H1 (cell line): ENCODE data around the gene FOSL1.

Experiments
- ATF2 ChIP-seq: IDR thresholded peaks from 2 replicates; pipeline ENCODE4 v1.6.1; 2012; ENCODE audit warnings: low read length, inconsistent platforms
- CHD1 ChIP-seq: IDR thresholded peaks from 2 replicates; pipeline ENCODE4 v1.6.1; 2012; ENCODE audit warnings: low read depth, low read length, improper control_type of control experiment
- CTCF ChIP-seq, 3 experiments: IDR thresholded peaks; 1 replicate in 2 of 3; 2 replicates in 1 of 3; pipeline versions ENCODE4 v1.5.1 to v1.6.1; 2011; ENCODE audit warnings: low read length in 3 of 3, mild to moderate bottlenecking in 3 of 3, inconsistent platforms in 2 of 3, low read depth in 1 of 3, moderate library complexity in 1 of 3; ENCODE audit not compliant: insufficient read depth in 1 of 3; ENCODE audit errors: control extremely low read depth in 1 of 3
- EZH2 ChIP-seq: fragments of 200-600 bp; sonication (generic); IDR thresholded peaks from 2 replicates; pipeline ENCODE4 v1.7.1; 2012; ENCODE audit warnings: low read depth, mild to moderate bottlenecking, moderate library complexity, low read length, inconsistent platforms; ENCODE audit not compliant: severe bottlenecking
- MAFK ChIP-seq: IDR thresholded peaks from 2 replicates; pipeline ENCODE4 v1.6.1; 2012; ENCODE audit warnings: low read depth, mild to moderate bottlenecking, improper control_type of control experiment, low read length
- MAX ChIP-seq: IDR thresholded peaks from 2 replicates; pipeline ENCODE4 v1.6.1; 2012; ENCODE audit warnings: inconsistent platforms
- POLR2AphosphoS5 ChIP-seq: IDR thresholded peaks from 2 replicates; pipeline ENCODE4 v1.6.1; 2011; ENCODE audit warnings: low read depth, low read length
- RBBP5 ChIP-seq: IDR thresholded peaks from 2 replicates; pipeline ENCODE4 v1.7.1; 2012; ENCODE audit warnings: low read depth, mild to moderate bottlenecking, inconsistent platforms, low read length, moderate library complexity, borderline replicate concordance
- SP2 ChIP-seq: IDR thresholded peaks from 2 replicates; pipeline ENCODE4 v1.6.1; 2012; ENCODE audit warnings: mild to moderate bottlenecking, low read length, inconsistent platforms
- SUZ12 ChIP-seq: fragments of 200-600 bp; sonication (generic); IDR thresholded peaks from 2 replicates; pipeline ENCODE4 v1.6.1; 2012; ENCODE audit warnings: mild to moderate bottlenecking, inconsistent platforms, low read length, moderate library complexity, mixed read lengths
- TAF1 ChIP-seq: IDR thresholded peaks from 2 replicates; pipeline ENCODE4 v1.6.1; 2011; ENCODE audit warnings: mild to moderate bottlenecking, low read depth, low read length
- ZNF274 ChIP-seq: IDR thresholded peaks from 2 replicates; pipeline ENCODE4 v1.7.0; 2012; ENCODE audit warnings: low read length, borderline replicate concordance; ENCODE audit errors: extremely low read depth

- 0 out of 2 replicates have a peak, but pooled peaks have one; percentile 18 for TF ChIP-seq TAF1
- no peak for TF ChIP-seq CHD1
- no peak for TF ChIP-seq ZNF274
- TF ChIP-seq CTCF (IDR thresholded peaks at IDR 0.05; ENCODE audit: control extremely low read depth in 1 of 3, insufficient read depth in 1 of 3, low read depth in 1 of 3, low read length in 3 of 3): no peak
- TF ChIP-seq MAX: no peak
- TF ChIP-seq SUZ12: no peak
- no peak for TF ChIP-seq MAFK
- no peak for TF ChIP-seq EZH2
- no peak for TF ChIP-seq RBBP5
- TF ChIP-seq POLR2AphosphoS5: no peak
- TF ChIP-seq SP2: no peak
- TF ChIP-seq ATF2: no peak
Observed at GRCh38 chr11:65861533-65862183, 38.5 kb downstream of the FOSL1 start.
